K562 (cell line): ENCODE measurements around the gene EMC9. TPM values are rescaled to one million over a fixed set of nuclear protein-coding genes. Genes with fewer than 3 reads are reported as not detected.
A peak's percentile ranks its signal among the peaks of the same experiment; 100 is the strongest.

Experiments
- BDP1 ChIP-seq: IDR thresholded peaks from 3 replicates; pipeline ENCODE4 v1.6.1; 2011; ENCODE audit not compliant: insufficient read length, insufficient read depth
- E2F5 ChIP-seq: sonication (generic); formaldehyde crosslinking; IDR thresholded peaks from 2 replicates; pipeline ENCODE4 v1.8.0; 2022; ENCODE audit warnings: mild to moderate bottlenecking, missing genetic modification reagents
- ETV5 ChIP-seq: sonication (generic); formaldehyde crosslinking; IDR thresholded peaks from 2 replicates; pipeline ENCODE4 v1.4.0; 2020; ENCODE audit warnings: low read depth, mild to moderate bottlenecking, missing genetic modification reagents
- GATA2 ChIP-seq: sonication (generic); formaldehyde crosslinking; IDR thresholded peaks from 2 replicates; pipeline ENCODE4 v1.4.0; 2020; ENCODE audit warnings: mild to moderate bottlenecking, missing genetic modification reagents
- HES1 ChIP-seq: fragments of 450-650 bp; IDR thresholded peaks from 2 replicates; pipeline ENCODE4 v1.6.1; 2016; ENCODE audit warnings: low read depth, mild to moderate bottlenecking, moderate library complexity
- MECOM ChIP-seq: fragments of 250-450 bp; sonication (Bioruptor Pico); IDR thresholded peaks from 2 replicates; pipeline ENCODE4 v1.8.0; 2022; ENCODE audit warnings: inconsistent platforms
- NCOA2 ChIP-seq, 2 experiments: fragments of 450-650 bp; IDR thresholded peaks; 2 replicates each; pipeline ENCODE4 v1.6.1; 2018; ENCODE audit warnings: mild to moderate bottlenecking in 2 of 2, moderate library complexity in 1 of 2; ENCODE audit not compliant: partially characterized antibody in 2 of 2
- OTX1 ChIP-seq: fragments of 450-650 bp; formaldehyde crosslinking; IDR thresholded peaks from 2 replicates; pipeline ENCODE4 v1.4.0; 2022; ENCODE audit warnings: mild to moderate bottlenecking
- PCBP2 ChIP-seq: fragments of 200-400 bp; formaldehyde crosslinking; IDR thresholded peaks from 2 replicates; pipeline ENCODE4 v1.6.1; 2018; ENCODE audit warnings: low read length, low read depth, mild to moderate bottlenecking, moderate library complexity; ENCODE audit not compliant: poor library complexity, severe bottlenecking
- POLR3G ChIP-seq: IDR thresholded peaks from 2 replicates; pipeline ENCODE4 v1.6.1; 2011; ENCODE audit not compliant: insufficient read length, insufficient replicate concordance; ENCODE audit errors: extremely low read depth
- SETDB1 ChIP-seq: IDR thresholded peaks from one replicate; pipeline ENCODE4 v1.6.1; 2012; ENCODE audit warnings: low read length, control low read depth, inconsistent platforms
- XRCC4 ChIP-seq: IDR thresholded peaks from one replicate; pipeline ENCODE4 v1.6.1; 2011; ENCODE audit not compliant: insufficient read depth, insufficient read length; ENCODE audit errors: extremely low read depth
- ZKSCAN3 ChIP-seq: fragments of 250-450 bp; sonication (Bioruptor Pico); IDR thresholded peaks from 2 replicates; pipeline ENCODE4 v1.4.0; 2020
- ZNF347 ChIP-seq: fragments of 450-650 bp; formaldehyde crosslinking; IDR thresholded peaks from 2 replicates; pipeline ENCODE4 v1.4.0; 2020; ENCODE audit warnings: low read depth, mild to moderate bottlenecking, moderate library complexity
- ZNF354B ChIP-seq: fragments of 250-450 bp; sonication (Bioruptor Pico); IDR thresholded peaks from 2 replicates; pipeline ENCODE4 v1.4.0; 2020
- ZNF407 ChIP-seq: fragments of 450-650 bp; IDR thresholded peaks from 2 replicates; pipeline ENCODE4 v1.6.1; 2016; ENCODE audit warnings: low read depth
- ZNF740 ChIP-seq, 3 experiments: fragments of 200-800 bp in 1 of 3; sonication (Bioruptor generic) in 1 of 3; sonication (generic) in 1 of 3; formaldehyde crosslinking in 1 of 3; IDR thresholded peaks; 2 replicates each; pipeline versions ENCODE4 v1.6.1 to v1.8.0; 2016 to 2022; ENCODE audit warnings: mild to moderate bottlenecking in 2 of 3, missing compliant biosample characterization in 2 of 3, missing genetic modification characterization in 2 of 3, missing genetic modification reagents in 1 of 3
- polyA plus RNA-seq, 8 experiments: library from polyadenylated mRNA; depleted of rRNA in 4 of 8; stranded (reverse) in 5 of 8; unstranded in 3 of 8; fragments of >200 nt; fragmentation: Nextera tagmentation in 2 of 8; fragmentation: Illumina TruSeq in 1 of 8; extraction: Ambion mirVana in 2 of 8; extraction: Trizol in 1 of 8; gene quantifications; 2 replicates each; pipeline versions ENCODE4 v1.2.1 to v1.2.3, GENCODE V29; 2011 to 2014; ENCODE audit warnings: inconsistent platforms in 1 of 8, missing spikeins in 1 of 8
- total RNA-seq, 7 experiments: library from RNA; depleted of rRNA in 6 of 7; stranded (reverse); fragments of >200 nt in 6 of 7; fragmentation: Illumina TruSeq in 2 of 7; extraction: Trizol in 2 of 7; gene quantifications; 2 replicates each; pipeline versions ENCODE4 v1.2.1 to v1.2.3, GENCODE V29; 2011 to 2021; ENCODE audit warnings: low replicate concordance in 1 of 7

EMC9 gene
- total and polyA plus RNA-seq, 9 of the 15 experiments (the other 6 are each of a cell fraction or from before 2014, with no cell fraction given) = 3.1 to 13.2 (median 7.8) TPM

GRCh38 chr14:24114532-24115421, 26.6 kb downstream of the EMC9 start, which contains the start of the genes DCAF11 and NRL (continued):
- TF ChIP-seq ZNF407 (no peak), ZKSCAN3 (CRISPR knock-in tag) (no peak), ZNF347 (CRISPR knock-in tag) (no peak), E2F5 (CRISPR knock-in tag) (no peak), ZNF740 (CRISPR knock-in tag; IDR thresholded peaks at IDR 0.05) (no peak), ZNF740 (tag; IDR thresholded peaks at IDR 0.05) (no peak), ZNF354B (CRISPR knock-in tag) (no peak), MECOM (CRISPR knock-in tag) (no peak), NCOA2 (IDR thresholded peaks at IDR 0.05; ENCODE audit: partially characterized antibody in 2 of 2) (no peak), POLR3G (no peak), SETDB1 (no peak), GATA2 (CRISPR knock-in tag) (no peak), PCBP2 (no peak), HES1 (peak; percentile 5; the same call in 1 of the 2 replicates), XRCC4 (no peak), OTX1 (CRISPR knock-in tag) (no peak), BDP1 (no peak), ETV5 (CRISPR knock-in tag) (no peak)
